IMR-90 (cell line): ENCODE measurements around the gene MYH10. TPM values are rescaled to one million over a fixed set of nuclear protein-coding genes. Genes with fewer than 3 reads are reported as not detected.

Source experiments
- ATAC-seq: fragments of 200-7000 bp; cut with Tn5 transposase; 2 replicates; pipeline ENCODE4 v1.9.1; 2020; ENCODE audit warnings: low read depth, mild to moderate bottlenecking, moderate library complexity
- BruUV-seq: library from RNA; stranded (reverse); fragments of 400-500 nt; replicated peaks from 2 replicates; lab custom pipeline; 2021; lab: Mats Ljungman, UMichigan
- CTCF ChIA-PET: fragments of 300-600 bp; formaldehyde crosslinking; extraction: SDS; loops from one replicate; lab custom pipeline; 2021; ENCODE audit warnings: antibody characterized with exemption; lab: Yijun Ruan, JAX
- POLR2A ChIA-PET: fragments of 300-600 bp; sonication (Branson Sonifier 250); formaldehyde crosslinking; loops from one replicate; lab custom pipeline; 2022; ENCODE audit warnings: antibody characterized with exemption; ENCODE audit not compliant: unreplicated experiment; lab: Charles Lee
- DNase-seq: peaks from one replicate; pipeline ENCODE4 v3.0.0; 2013
- H2AFZ ChIP-seq: replicated peaks from 2 replicates; pipeline ENCODE3; 2013; ENCODE audit warnings: low read length, mild to moderate bottlenecking; ENCODE audit not compliant: poor library complexity
- H2AK5ac ChIP-seq: 2 replicates; pipeline ENCODE4 v1.6.1; 2013; ENCODE audit warnings: low read depth, low read length, inconsistent platforms
- H2AK9ac ChIP-seq: replicated peaks from 2 replicates; pipeline ENCODE3; 2013; ENCODE audit warnings: mild to moderate bottlenecking, low read depth, low read length, moderate library complexity; ENCODE audit not compliant: poor library complexity
- H2BK120ac ChIP-seq: 2 replicates; pipeline ENCODE4 v1.6.1; 2013; ENCODE audit warnings: low read depth, low read length, inconsistent platforms
- H2BK15ac ChIP-seq: 3 replicates; pipeline ENCODE4 v1.6.1; 2013; ENCODE audit warnings: low read depth, low read length, inconsistent platforms
- H2BK20ac ChIP-seq: 2 replicates; pipeline ENCODE4 v1.6.1; 2013; ENCODE audit warnings: low read depth, mild to moderate bottlenecking, inconsistent platforms, low read length, moderate library complexity
- H2BK5ac ChIP-seq: 2 replicates; pipeline ENCODE4 v1.6.1; 2013; ENCODE audit warnings: mild to moderate bottlenecking, low read depth, low read length, inconsistent platforms; ENCODE audit not compliant: poor library complexity, severe bottlenecking
- H3K14ac ChIP-seq: replicated peaks from 2 replicates; pipeline ENCODE4 v1.6.1; 2013; ENCODE audit warnings: low read depth, low read length, inconsistent platforms
- H3K18ac ChIP-seq: 2 replicates; pipeline ENCODE4 v1.6.1; 2013; ENCODE audit warnings: low read depth, low read length, control low read depth
- H3K23ac ChIP-seq: 2 replicates; pipeline ENCODE4 v1.6.1; 2013; ENCODE audit warnings: low read depth, low read length, inconsistent platforms
- H3K27ac ChIP-seq: 2 replicates; pipeline ENCODE4 v1.5.1; 2013; ENCODE audit warnings: mild to moderate bottlenecking, control low read depth, low read length; ENCODE audit not compliant: insufficient read depth
- H3K27me3 ChIP-seq: 2 replicates; pipeline ENCODE4 v1.6.1; 2013; ENCODE audit warnings: low read length; ENCODE audit not compliant: control insufficient read depth, insufficient read depth
- H3K36me3 ChIP-seq: 2 replicates; pipeline ENCODE4 v1.6.1; 2013; ENCODE audit warnings: low read length, mixed read lengths; ENCODE audit not compliant: control insufficient read depth, insufficient read depth
- H3K4ac ChIP-seq: 2 replicates; pipeline ENCODE4 v1.6.1; 2013; ENCODE audit warnings: low read depth, low read length, inconsistent platforms
- H3K4me1 ChIP-seq: 2 replicates; pipeline ENCODE4 v1.6.1; 2013; ENCODE audit warnings: low read length, mixed read lengths; ENCODE audit not compliant: control insufficient read depth, insufficient read depth
- H3K4me2 ChIP-seq: 2 replicates; pipeline ENCODE4 v1.6.1; 2013; ENCODE audit warnings: low read depth, mild to moderate bottlenecking, control low read depth, low read length, moderate library complexity
- H3K4me3 ChIP-seq: 2 replicates; pipeline ENCODE4 v1.5.1; 2013; ENCODE audit warnings: low read depth, mild to moderate bottlenecking, control low read depth, low read length, moderate library complexity; ENCODE audit not compliant: insufficient read depth
- H3K56ac ChIP-seq: 2 replicates; pipeline ENCODE4 v1.6.1; 2013; ENCODE audit warnings: low read length, inconsistent platforms; ENCODE audit not compliant: insufficient read depth; ENCODE audit errors: extremely low read depth
- H3K79me1 ChIP-seq, 2 experiments: 2 replicates each; pipeline ENCODE4 v1.6.1; 2013; ENCODE audit warnings: low read length in 2 of 2, inconsistent platforms in 1 of 2, low read depth in 1 of 2
- H3K9ac ChIP-seq: 2 replicates; pipeline ENCODE4 v1.6.1; 2013; ENCODE audit warnings: low read depth, low read length, control low read depth
- H3K9me1 ChIP-seq: 2 replicates; pipeline ENCODE4 v1.6.1; 2013; ENCODE audit warnings: low read length, inconsistent platforms; ENCODE audit not compliant: insufficient read depth
- H3K9me3 ChIP-seq: 2 replicates; pipeline ENCODE4 v1.6.1; 2013; ENCODE audit warnings: low read length; ENCODE audit not compliant: control insufficient read depth, insufficient read depth
- H4K20me1 ChIP-seq: 2 replicates; pipeline ENCODE4 v1.6.1; 2013; ENCODE audit warnings: low read length, inconsistent platforms; ENCODE audit not compliant: insufficient read depth
- H4K5ac ChIP-seq: 2 replicates; pipeline ENCODE4 v1.6.1; 2013; ENCODE audit warnings: mild to moderate bottlenecking, low read depth, low read length, control low read depth
- H4K8ac ChIP-seq, 2 experiments: 2 replicates each; pipeline ENCODE4 v1.6.1; 2013; ENCODE audit warnings: low read depth in 2 of 2, low read length in 2 of 2, control low read depth in 1 of 2, inconsistent platforms in 1 of 2
- H4K91ac ChIP-seq: 2 replicates; pipeline ENCODE4 v1.6.1; 2013; ENCODE audit warnings: low read depth, low read length, inconsistent platforms; ENCODE audit not compliant: insufficient read depth
- CEBPB ChIP-seq: IDR thresholded peaks from 2 replicates; pipeline ENCODE4 v1.6.1; 2012; ENCODE audit warnings: low read depth, low read length, improper control_type of control experiment
- MXI1 ChIP-seq: IDR thresholded peaks from 2 replicates; pipeline ENCODE4 v1.6.1; 2012; ENCODE audit warnings: low read depth, mild to moderate bottlenecking, low read length, moderate library complexity, borderline replicate concordance
- NFE2L2 ChIP-seq: fragments of 150-350 bp; IDR thresholded peaks from 2 replicates; pipeline ENCODE4 v1.6.1; 2016; ENCODE audit warnings: low read depth, mild to moderate bottlenecking, low read length
- WGBS, 2 experiments: methylation state at CpG; one replicate each; pipeline versions ENCODE4 v1.1.5 to v1.1.7; 2013; ENCODE audit warnings: missing lambda C conversion rate in 2 of 2; ENCODE audit not compliant: insufficient read length in 1 of 2; ENCODE audit errors: extremely low coverage in 2 of 2; 5-methylcytosine and 5-hydroxymethylcytosine counted together
- dilution Hi-C: fragments of 300-500 bp; cut with HindIII; formaldehyde crosslinking; loops from one replicate; pipeline ENCODE4 v1.14.3; 2018; ENCODE audit warnings: low sequenced_read_pairs; ENCODE audit not compliant: unreplicated experiment
- in situ Hi-C: fragments of 300-500 bp; cut with MboI; formaldehyde crosslinking; loops from 3 replicates; pipeline ENCODE4 v1.14.3; 2019; ENCODE audit warnings: low sequenced_read_pairs, inconsistent platforms, mixed read lengths
- intact Hi-C: fragments of 100-400 bp; cut with micrococcal nuclease; formaldehyde crosslinking; loops from 2 replicates; pipeline ENCODE4 v1.10.0; 2022
- polyA plus RNA-seq, 3 experiments: library from polyadenylated mRNA; depleted of rRNA; stranded (reverse); fragments of >200 nt; gene quantifications; 2 replicates each; pipeline ENCODE4 v1.2.3, GENCODE V29; 2012; ENCODE audit warnings: low replicate concordance in 1 of 3
- total RNA-seq: library from RNA; depleted of rRNA; stranded (reverse); fragments of >200 nt; gene quantifications from 2 replicates; pipeline ENCODE4 v1.2.3, GENCODE V29; 2012

Gene MYH10
- total and polyA plus RNA-seq, 2 of the 4 experiments (the other 2 are of a cell fraction): 71.2 to 95.2 TPM

DNA sequence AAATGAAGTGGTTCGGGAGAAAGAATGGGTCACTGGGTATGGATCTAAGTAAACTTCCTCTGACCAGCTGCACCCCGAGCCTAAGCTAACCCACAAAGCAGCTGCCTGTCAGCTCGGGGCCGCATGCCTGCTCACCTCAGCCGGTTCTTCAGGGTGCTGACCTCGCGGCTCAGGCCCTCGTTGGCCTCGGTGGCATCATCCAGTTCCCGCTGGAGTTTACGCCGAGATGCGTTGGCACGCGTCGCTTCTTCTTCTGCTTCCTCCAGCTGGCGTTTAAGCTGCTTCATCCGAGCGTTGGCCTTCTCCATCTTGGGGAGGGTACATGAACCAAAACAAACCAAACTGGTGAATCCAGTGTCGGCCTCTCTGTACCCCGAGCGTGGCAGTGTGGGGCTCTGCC is 153.8 kb downstream of the MYH10 start:
- no peaks in the 10 kb centered on the region for H3K27me3 ChIP-seq
- no peak for ATAC-seq
- TF ChIP-seq MXI1 (no peak), CEBPB (no peak), NFE2L2 (no peak)
- H4K8ac ChIP-seq: no peak overlapping the region
- no peak overlapping the region for H3K4me2 ChIP-seq
- H3K9ac ChIP-seq: no peak overlapping the region
- H3K9me3 ChIP-seq: no peaks in the 10 kb centered on the region
- no peak overlapping the region for H2BK5ac ChIP-seq
- H3K9me1 ChIP-seq: 0 out of 2 replicates have a peak, but pooled peaks cover 10% of the 10 kb centered on the region
- H3K23ac ChIP-seq: no peak overlapping the region
- H3K56ac ChIP-seq: no peak overlapping the region
- no peak overlapping the region for H4K91ac ChIP-seq
- no TSS peak for BruUV-seq
- intact Hi-C loops (no loop called here), dilution Hi-C loops (no loop called here), in situ Hi-C loops (no loop called here)
- no peak overlapping the region for H3K14ac ChIP-seq
- no peak overlapping the region for H3K18ac ChIP-seq
- H3K4ac ChIP-seq: no peak overlapping the region
- CTCF ChIA-PET: interaction anchor here (0.8 to 1.2 kb wide), 2 partner anchors 57 to 270 kb away, joined by 3 to 4 read pairs; no protein-coding TSS in a partner anchor
- DNase-seq: no peak
- POLR2A ChIA-PET: no interaction called here
- no peak overlapping the region for H2AFZ ChIP-seq
- WGBS, 2 experiments: 96% methylated on average over 18 of the region's 22 CpGs; no CpG with 5 or more reads in 1 of the 2 experiments
- H2BK120ac ChIP-seq: no peak overlapping the region
- no peak overlapping the region for H2AK5ac ChIP-seq
- peaks cover 7% of the 10 kb centered on the region for H3K4me1 ChIP-seq
- no peak overlapping the region for H2BK20ac ChIP-seq
- H2BK15ac ChIP-seq: no peak overlapping the region
- peaks cover 27% of the 10 kb centered on the region for H4K20me1 ChIP-seq
- H3K36me3 ChIP-seq: peaks cover 83% of the 10 kb centered on the region
- H3K4me3 ChIP-seq: no peak overlapping the region
- H3K79me1 ChIP-seq: peaks cover 5 to 53% of the 10 kb centered on the region in 2 experiments; a peak in 3 of 4 replicates
- H4K5ac ChIP-seq: no peak overlapping the region
- no peak overlapping the region for H3K27ac ChIP-seq
- H2AK9ac ChIP-seq: no peak overlapping the region
